Measurements from ENCODE around the gene CDCP1.

DNA sequence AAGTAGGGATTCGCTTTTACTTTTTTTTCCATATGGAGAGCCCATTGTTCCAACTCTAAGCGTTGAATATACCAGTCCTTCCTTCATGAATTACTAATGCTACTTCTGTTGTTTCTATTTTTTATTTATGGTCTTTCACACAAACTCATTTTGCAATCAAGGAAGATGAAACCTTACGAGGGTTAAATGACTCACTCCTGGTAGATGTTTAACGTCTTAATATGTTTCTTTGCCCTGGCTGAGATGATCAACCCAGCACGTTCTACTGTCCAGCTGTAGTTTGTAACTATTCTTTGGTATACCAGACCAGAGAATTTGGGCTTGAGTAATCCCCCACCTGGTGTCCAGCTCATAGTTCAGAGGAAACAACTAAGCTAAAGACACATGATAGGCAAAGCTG lies 23.1 kb downstream of the CDCP1 start:
- TF ChIP-seq EZH2 (IDR thresholded peaks at IDR 0.05; ENCODE audit: insufficient read depth, poor library complexity, severe bottlenecking) (no peak), EZH2phosphoT487 (IDR thresholded peaks at IDR 0.05; ENCODE audit: insufficient read depth, low read depth) (no peak)

All from GM23248 (cell line).